K562 (cell line): ENCODE measurements around the gene CPT1A.

ENCODE experiments used
- CCAR2 ChIP-seq: fragments of 200-400 bp; formaldehyde crosslinking; IDR thresholded peaks from 2 replicates; pipeline ENCODE4 v1.6.1; 2017; ENCODE audit warnings: mild to moderate bottlenecking, low read depth, low read length
- HNRNPK ChIP-seq: fragments of 200-400 bp; formaldehyde crosslinking; IDR thresholded peaks from one replicate; pipeline ENCODE4 v1.6.1; 2018; ENCODE audit warnings: mild to moderate bottlenecking, low read depth, low read length; ENCODE audit not compliant: poor library complexity, severe bottlenecking
- MAX ChIP-seq: sonication (generic); formaldehyde crosslinking; IDR thresholded peaks from 2 replicates; pipeline ENCODE4 v1.9.0; 2022; ENCODE audit warnings: mild to moderate bottlenecking, missing genetic modification reagents
- MCM2 ChIP-seq: fragments of 450-650 bp; IDR thresholded peaks from 2 replicates; pipeline ENCODE4 v1.6.1; 2017; ENCODE audit warnings: low read depth, mild to moderate bottlenecking
- NFATC3 ChIP-seq: fragments of 450-650 bp; IDR thresholded peaks from 2 replicates; pipeline ENCODE4 v1.6.1; 2017; ENCODE audit warnings: mild to moderate bottlenecking
- POLR2AphosphoS2 ChIP-seq: IDR thresholded peaks from 2 replicates; pipeline ENCODE4 v1.6.1; 2012; ENCODE audit warnings: low read length, improper control_type of control experiment
- SFPQ ChIP-seq: fragments of 200-400 bp; formaldehyde crosslinking; IDR thresholded peaks from 2 replicates; pipeline ENCODE4 v1.6.1; 2017; ENCODE audit warnings: mild to moderate bottlenecking, low read depth, low read length, moderate library complexity
- SIN3A ChIP-seq, 2 experiments: fragments of 150-350 bp in 1 of 2; IDR thresholded peaks; 2 replicates each; pipeline ENCODE4 v1.6.1; 2011 to 2016; ENCODE audit warnings: borderline replicate concordance in 2 of 2, low read depth in 2 of 2, low read length in 2 of 2, mild to moderate bottlenecking in 2 of 2, moderate library complexity in 2 of 2; ENCODE audit not compliant: control insufficient read depth in 1 of 2
- SIRT6 ChIP-seq: IDR thresholded peaks from one replicate; pipeline ENCODE4 v1.6.1; 2012; ENCODE audit warnings: low read depth, mild to moderate bottlenecking, control low read depth, inconsistent platforms, low read length, moderate library complexity
- SPI1 ChIP-seq: IDR thresholded peaks from 2 replicates; pipeline ENCODE4 v1.6.1; 2011; ENCODE audit warnings: low read depth, low read length, control low read depth, borderline replicate concordance
- ZBTB7A ChIP-seq: IDR thresholded peaks from 2 replicates; pipeline ENCODE4 v1.6.1; 2011; ENCODE audit warnings: low read depth, mild to moderate bottlenecking, low read length, moderate library complexity, borderline replicate concordance; ENCODE audit not compliant: control insufficient read depth
- ZNF785 ChIP-seq: fragments of 250-450 bp; sonication (Bioruptor Pico); IDR thresholded peaks from 2 replicates; pipeline ENCODE4 v1.4.0; 2020; ENCODE audit warnings: mild to moderate bottlenecking
- TF ChIP-seq, protein P1 (sequence below), 3 experiments: IDR thresholded peaks in 2 of 3; conservative IDR thresholded peaks in 1 of 3; 2 replicates each; pipeline ENCODE4 v1.5.1; 2011 to 2012; ENCODE audit warnings: low read length in 3 of 3, mild to moderate bottlenecking in 3 of 3, control low read depth in 2 of 3, improper control_type of control experiment in 1 of 3, inconsistent platforms in 1 of 3, low read depth in 1 of 3, mixed read lengths in 1 of 3, moderate library complexity in 1 of 3; ENCODE audit not compliant: insufficient read depth in 2 of 3

- TF ChIP-seq ZBTB7A (no peak), HNRNPK (no peak), SFPQ (no peak), SIN3A (IDR thresholded peaks at IDR 0.05; ENCODE audit: borderline replicate concordance in 2 of 2, control insufficient read depth in 1 of 2, low read depth in 2 of 2, low read length in 2 of 2) (no peak), SIRT6 (no peak), POLR2AphosphoS2 (no peak), SPI1 (no peak), NFATC3 (no peak), MCM2 (no peak), ZNF785 (no peak), CCAR2 (no peak), MAX (CRISPR knock-in tag) (no peak)
- TF ChIP-seq, protein P1, sequence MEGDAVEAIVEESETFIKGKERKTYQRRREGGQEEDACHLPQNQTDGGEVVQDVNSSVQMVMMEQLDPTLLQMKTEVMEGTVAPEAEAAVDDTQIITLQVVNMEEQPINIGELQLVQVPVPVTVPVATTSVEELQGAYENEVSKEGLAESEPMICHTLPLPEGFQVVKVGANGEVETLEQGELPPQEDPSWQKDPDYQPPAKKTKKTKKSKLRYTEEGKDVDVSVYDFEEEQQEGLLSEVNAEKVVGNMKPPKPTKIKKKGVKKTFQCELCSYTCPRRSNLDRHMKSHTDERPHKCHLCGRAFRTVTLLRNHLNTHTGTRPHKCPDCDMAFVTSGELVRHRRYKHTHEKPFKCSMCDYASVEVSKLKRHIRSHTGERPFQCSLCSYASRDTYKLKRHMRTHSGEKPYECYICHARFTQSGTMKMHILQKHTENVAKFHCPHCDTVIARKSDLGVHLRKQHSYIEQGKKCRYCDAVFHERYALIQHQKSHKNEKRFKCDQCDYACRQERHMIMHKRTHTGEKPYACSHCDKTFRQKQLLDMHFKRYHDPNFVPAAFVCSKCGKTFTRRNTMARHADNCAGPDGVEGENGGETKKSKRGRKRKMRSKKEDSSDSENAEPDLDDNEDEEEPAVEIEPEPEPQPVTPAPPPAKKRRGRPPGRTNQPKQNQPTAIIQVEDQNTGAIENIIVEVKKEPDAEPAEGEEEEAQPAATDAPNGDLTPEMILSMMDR (IDR thresholded peaks at IDR 0.05 in 2 of 3, conservative IDR thresholded peaks at IDR 0.05 in 1 of 3; ENCODE audit: insufficient read depth in 2 of 3, low read depth in 1 of 3, low read length in 3 of 3), result no peak
Measured at GRCh38 chr11:68721075-68721474, 120.6 kb downstream of the CPT1A start.
